MV-4-11 (cell line): ENCODE measurements around the gene RTN1.

Experiments used
- DNase-seq: peaks from one replicate; lab custom pipeline; 2025; lab: John Stamatoyannopoulos, UW

RTN1 gene

DNA sequence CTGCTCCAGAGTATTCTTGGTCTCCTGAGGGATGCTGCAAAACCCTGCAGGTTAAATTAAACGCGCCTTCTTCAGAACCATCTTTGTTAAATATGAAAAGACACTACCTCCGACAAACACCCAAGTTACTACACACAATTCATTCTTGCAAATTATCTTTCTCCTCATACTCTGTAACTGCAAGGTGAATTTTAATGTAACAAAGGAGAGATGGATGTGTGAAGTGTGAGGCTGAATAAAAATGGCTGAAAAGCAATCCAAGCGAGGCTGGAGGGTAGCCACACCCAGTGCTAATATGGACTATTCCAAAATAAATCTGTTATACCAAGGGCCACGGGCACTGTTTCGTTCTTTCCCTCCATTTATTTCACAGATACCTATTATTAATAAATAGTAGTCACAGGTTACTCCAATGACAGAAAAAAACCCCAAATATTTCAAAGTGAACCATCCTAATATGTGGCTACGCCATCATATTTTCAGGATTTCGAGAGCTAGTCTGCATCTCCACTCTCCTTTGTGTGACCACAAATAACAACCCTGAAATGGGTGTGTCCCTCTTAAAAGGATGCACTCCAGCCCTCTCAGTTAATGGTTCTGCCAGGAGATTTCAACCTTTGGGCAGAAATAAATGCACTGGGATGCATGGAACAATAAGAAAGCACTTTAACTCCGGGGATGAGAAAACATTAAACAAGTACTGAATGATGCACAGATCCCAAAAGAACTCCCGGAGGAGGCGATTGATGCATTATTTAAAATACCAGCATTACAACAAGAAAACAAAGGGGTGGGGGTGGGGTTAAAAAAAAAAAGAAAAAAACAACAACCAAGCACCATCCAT is 240.9 kb downstream of the RTN1 start:
- no peak for DNase-seq

DNA sequence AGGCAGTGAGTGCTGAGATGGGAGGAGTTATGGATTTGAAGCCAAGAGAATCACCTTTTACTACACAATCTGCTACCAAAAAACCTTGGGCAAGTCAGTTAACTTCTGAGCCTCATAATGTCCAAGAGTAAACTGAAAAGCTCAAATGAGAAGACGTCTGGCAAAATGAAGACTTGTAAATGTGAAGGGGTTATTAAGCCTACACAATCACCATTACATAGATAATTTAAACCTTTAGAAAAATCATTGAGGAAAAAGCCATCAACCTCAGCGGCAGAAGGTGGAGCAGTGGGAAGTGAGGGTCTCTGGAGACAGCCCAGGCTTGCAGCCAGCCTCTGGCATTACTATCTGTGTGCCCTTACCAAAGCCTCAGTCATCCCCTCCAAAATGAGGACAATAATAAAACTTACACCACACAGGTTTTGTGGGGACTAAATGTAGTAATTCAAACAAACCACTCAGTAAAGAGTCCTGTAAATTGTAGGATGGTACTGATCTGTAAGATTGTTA is 243.5 kb downstream of the RTN1 start:
- DNase-seq: no peak

DNA sequence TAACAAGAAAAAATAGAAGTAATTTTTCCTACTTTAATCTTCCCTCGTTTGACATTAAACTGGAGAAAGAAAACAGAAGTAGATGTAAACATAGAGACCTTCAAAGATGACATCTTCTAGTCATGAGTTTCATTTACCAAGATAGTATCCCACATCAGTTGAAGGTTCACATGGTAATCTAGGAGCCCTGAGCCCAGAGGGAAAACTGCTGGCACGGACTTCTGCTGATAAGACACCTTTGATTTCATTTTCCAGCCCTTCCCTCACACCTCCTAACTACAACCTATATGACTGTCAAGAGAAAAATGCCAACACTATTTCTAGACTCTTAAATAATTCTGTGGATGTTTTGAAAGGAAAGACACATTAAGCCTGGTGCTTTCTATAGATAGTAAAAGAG is 247.9 kb downstream of the RTN1 start:
- DNase-seq: no peak

DNA sequence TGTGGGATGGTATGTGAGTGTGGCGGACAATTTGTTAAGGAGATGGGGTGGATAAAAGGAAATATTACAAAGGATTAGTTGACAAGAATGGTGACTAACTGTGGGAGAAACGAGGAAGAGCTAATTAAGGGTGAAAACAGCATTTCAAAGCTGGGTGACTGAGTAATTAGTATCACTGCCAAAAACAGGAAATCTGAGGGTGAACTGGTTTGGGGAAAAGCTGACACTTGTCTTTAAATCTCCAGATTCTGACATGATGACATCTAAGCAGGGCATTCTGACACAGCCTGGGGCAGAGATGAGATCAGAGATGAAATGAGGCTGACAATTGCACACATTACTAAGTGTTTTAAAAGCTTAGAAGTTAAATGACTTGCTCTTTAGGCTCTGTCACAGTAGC is 251.5 kb downstream of the RTN1 start:
- peak; percentile 60 for DNase-seq

DNA sequence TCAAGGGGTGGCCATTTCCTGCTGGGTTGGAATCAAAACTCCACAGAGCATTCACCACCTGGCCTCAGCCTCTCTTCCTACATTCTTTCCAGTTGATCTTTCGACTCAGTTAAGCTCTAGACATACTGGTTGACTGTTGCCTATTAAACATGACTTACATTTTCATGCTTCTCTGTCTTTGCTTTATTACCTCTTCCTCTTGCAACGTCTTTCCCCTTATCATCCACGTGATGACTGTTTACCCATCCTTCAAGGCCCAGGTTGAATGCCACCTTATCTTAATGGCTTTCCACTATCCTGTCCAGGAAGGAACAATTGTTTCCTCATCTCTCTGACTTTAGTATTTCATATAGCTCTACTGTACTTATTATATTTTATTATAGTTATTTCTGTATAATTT is 269.5 kb downstream of the RTN1 start:
- DNase-seq: no peak

DNA sequence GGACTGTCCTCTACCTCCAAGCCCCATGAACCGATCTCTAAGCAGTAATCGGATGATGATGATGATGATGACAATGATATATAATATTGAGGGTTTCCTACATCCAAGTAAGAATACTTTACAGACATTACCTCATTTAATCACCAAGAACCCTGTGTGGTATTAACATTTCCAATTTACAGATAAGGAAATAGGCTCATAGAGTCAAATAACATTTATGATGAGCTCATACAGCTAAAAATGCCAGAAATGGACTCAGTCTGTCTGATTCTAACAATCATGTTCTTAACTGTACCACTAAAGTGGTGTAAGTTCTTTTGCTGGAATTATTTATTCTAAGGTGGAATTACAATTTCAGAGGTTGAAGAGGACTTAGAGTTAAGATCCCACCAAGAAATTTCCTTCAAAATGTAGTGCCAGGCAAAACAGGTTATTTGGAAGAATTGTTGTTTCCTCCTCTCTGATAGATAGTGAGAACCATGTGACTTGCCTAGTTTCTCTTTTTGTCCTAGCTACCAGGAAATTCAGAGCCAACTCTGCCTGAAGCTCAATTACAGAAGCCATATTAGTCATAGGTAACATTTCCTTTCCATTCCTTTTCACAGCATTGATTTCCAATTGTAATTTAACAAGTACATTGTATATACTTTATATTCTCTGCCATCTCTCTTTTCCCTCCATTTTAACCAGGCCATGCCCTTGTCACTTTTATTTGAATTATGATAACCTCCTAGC is 270.2 kb downstream of the RTN1 start:
- no peak for DNase-seq

DNA sequence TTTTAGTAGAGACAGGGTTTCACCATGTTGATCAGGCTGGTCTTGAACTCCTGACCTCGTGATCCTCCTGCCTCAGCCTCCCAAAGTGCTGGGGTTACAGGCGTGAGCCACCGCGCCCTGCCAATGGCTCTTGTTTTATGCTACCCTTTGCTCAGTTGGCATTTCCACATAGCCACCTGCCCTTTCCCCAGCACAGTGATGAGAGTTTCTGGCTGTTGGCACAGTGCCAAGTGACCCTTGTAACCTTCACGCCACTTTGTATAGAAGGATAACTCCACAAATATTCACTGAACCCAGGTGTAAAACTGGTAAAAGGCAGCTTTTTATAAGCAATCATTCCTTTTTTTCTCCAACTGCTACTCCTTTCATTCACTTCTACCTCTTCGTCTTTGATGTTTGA is 275.5 kb downstream of the RTN1 start:
- DNase-seq: no peak

DNA sequence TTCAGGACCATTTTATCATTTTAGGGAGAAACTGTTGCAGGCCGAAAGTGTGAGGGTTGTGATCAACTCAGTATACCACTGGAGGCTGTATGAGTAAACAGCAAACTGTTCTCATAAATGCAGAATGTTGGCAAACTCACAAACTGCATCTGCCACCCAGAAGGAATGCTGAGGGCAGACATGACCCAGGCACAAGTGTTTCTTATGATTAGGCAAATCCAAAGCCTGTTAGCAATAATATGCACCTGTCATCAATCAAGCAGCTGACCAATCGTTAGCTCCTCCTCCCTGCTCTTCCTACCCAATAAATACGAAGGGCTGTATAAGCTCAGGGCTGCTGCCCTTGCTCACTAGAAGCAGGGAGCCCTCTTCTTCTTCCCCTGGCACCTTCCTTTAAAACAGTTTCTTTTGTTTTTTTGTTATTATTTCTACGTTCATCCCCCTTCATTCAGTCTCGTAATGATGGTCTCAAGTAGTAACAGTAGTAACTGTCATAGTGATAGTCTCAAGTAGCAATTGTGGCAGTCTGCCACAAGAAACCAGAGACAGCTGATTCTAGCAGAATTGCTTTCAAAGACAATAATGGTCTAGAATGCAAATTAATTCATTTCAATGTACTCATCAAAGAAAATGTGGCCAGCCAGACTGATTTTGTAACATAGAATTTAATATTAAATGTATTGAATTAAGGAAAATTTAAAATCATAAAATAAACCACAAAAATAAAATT is 278.8 kb downstream of the RTN1 start:
- no peak for DNase-seq

DNA sequence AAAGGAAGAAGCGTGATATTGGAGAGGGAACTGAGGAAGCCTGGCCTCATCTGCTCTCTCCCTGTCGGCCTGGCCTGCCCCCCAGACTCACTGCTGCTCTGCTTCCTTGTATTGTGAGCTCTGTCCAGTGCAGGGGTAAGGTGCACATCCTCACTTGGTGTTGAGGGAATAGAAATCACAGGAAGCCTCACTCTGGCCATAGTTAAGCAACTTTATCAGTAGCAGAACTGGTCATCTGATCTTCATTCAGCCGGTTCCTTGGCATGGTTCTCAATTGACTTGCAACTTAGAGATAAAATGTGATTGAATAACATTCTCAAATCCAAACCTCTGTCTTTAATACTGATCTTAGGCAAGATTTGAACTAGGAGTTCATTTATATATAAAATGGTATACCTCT is 282.5 kb downstream of the RTN1 start:
- no peak for DNase-seq

DNA sequence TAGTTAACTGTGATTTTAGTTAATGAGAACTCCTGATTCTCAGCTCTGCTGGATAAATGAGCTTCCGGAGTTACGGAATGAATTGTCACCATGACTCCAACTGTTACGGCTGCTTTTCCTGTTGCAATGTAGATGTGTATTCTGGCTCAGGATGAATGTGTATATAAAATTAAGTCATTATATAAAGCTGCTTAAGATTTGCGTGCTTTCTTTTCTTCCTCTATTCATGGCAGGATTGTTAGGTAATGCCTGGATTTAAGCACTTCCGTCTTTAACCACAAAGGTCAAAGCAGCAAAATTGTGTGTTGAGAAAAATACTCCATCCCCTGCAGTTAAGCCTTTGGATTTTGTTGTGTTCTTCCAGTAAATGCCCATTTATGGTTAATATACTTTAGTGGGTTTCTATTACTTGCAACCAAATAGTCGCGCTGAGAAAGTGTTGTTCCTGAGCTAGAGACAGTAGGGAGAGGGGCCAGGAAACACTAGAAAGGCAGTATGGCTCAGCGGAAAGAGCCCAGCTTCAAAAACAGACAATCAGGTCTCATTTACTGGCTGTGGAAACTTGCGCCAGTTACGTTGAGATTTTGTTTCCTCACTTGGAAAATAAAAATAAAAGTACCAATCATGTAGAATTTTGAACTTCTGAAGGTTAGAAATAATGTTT is 284.6 kb downstream of the RTN1 start:
- peak; percentile 82 for DNase-seq

DNA sequence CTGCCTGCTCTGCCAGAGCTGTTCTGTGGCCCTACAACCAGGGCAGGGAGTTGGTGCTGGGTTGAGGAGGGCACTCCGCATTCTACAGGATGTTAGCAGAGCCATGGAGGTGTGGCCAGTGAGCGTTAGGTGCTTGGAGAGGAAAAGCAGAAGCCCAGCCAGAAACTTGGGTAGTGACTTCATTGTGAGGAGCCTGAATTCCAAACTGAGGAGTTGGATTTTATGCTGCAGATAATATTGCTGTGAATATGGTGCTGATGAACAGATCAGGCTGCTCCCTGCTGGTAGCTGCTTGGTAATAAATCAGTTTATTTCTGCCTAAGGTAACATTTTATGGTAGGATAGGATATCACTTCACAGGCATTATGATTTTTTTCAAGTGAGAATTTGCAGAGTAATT is 286.8 kb downstream of the RTN1 start:
- DNase-seq: peak; percentile 18

DNA sequence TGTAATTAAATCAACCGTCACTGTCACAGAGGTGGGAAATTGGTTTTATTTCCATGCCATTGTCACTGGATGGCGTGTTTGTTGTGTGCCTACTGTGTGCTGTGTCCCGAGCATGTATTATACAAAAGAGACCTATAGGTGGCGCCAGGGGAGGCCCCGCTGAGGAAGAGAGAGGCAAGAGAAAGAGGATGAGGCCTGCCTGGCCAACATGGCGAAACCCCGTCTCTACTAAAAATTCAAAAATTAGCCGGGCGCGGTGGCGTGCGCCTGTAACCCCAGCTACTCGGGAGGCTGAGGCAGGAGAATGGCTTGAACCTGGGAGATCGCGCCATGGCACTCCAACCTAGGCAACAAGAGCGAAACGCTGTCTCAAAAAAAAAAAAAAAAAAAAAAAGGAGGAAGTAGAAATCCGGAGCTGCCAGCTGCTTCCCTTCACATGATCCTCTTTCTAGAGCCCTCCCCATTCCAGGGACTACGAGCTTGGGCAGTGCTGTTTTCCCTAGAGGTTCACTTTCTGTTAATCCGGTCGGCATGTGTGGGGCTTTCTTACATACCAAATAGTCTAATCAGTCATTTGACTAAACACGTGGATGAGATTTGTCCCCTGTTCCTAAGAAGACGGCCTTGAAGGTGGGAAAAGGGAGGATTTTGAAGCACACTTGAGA is 287.6 kb downstream of the RTN1 start:
- peak; percentile 71 for DNase-seq

DNA sequence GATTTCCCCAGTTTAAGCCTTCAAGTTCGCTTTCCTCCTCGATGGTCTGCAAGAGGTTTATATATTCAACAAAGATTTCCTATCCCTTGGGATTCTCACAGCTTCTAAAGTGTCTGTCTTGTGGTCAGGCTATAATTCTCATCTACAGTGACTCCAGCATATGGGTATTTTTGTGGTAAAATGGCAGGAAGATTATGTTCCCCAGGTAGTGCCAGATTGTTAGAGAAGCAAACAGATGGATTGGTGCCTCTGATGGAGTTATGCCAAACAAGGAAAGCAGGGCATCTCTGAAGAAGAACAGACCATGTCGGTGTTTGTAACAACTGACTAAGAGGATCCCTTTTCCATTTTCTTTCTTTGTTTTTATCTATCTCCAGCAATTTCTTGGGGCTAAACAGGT is 288.4 kb downstream of the RTN1 start:
- no peak for DNase-seq

DNA sequence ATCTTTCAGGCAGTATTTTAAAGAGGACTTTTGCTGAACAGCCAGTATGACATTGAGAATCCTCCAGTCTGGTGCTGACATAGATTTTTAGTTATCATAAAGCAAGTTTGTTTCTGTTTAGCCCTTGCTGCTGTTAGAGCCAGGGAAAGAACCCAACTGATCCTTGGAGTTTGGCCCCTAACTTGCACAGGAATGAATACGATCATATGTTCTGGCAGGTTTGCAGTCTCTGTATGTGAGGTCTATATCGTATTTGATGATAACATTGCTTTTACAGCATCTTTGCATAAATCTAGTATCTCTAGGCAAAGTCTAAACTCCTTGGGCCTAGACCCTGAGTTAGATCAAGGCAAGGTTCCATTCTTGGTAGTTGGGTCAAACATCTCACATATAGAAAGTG is 289.7 kb downstream of the RTN1 start:
- DNase-seq: no peak

DNA sequence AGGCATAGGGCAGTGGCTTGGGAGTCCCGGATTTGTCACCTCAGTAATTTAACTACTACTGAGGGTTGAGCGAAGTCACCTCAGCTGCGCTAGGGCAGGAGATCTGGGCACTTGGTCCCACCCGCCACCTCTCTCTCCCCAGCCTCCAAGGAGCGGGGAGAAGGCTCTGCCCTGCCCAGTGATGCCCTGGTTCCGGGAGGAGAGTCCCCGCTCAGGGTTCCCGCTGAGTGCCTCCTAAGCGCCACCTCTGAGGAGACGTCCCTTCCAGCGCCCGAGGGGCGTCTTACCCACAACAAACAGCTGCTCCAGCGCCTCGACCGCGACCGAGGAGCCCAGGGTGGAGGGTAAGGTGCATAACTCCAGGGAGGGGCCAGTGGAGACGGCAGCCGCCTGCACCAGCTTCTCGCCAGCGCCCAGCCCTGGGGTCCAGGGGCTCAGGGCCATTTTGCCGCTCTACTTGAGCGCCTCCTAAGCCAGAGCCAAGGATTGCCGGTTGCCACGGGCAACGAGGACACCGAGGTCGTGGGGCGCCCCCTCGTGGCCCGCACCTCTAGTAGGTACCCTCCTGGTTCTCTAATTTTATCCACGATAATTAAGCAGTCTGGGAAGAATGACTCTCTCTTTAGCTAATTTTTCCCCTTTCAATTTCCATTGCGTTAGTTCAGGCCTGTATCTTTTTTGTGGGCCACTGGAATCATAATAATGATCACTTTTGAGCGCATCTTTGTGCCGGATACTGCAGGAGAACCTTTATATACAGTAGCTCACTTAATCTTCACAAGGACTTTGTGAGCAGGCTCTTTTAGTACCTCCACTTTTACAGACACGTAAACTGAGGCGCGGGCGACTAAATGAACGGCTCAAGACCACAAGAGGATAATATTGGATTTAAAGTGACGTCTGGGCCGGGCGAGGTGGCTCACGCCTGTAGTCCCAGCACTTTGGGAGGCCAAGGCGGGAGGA is 294.0 kb downstream of the RTN1 start, which contains the start of gene CCDC175:
Gene CCDC175, minus strand, starts transcription at position 481 of the 963 bp plus-strand sequence. Its CDS starts 37 bp downstream, at position 444.
- peak; percentile 66 for DNase-seq

DNA sequence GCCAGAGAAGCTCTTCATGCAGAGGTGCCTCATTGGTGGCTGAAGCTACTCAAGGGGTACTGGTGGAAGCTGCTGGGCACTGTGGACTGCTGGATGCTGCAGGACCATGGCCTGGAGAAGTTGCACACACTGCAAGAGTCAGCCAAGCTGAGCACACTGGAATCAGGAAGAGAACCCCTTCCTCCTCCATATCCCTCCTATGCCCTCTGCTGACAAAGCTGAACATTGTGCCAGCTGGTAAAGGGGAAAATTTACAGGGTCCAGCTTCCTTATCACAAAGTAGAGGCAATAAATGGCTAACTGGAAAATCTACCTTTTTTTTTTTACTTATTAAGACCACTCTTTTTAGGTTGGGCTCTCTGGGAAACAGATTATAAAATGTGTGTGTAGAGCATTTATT is 300.5 kb downstream of the RTN1 start:
- peak; percentile 31 for DNase-seq

DNA sequence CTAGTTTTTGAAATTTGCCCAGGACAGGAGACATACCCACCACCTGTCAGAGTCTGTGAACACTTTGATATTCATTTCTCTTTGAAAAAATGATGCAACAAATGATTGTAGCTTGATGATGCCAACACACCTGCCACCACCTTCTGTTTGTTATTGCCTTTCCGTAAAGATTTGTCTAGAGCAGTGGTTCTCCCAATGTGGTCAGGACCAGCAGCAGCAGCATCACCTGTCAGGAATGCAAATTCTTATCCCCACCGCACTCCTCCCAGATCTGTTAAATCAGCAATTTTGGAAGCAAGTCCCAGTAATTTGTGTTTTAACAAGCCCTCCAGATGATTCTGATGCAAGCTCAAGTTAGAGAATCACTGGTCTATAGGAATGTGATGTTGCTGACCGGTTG is 303.9 kb downstream of the RTN1 start:
- no peak for DNase-seq

DNA sequence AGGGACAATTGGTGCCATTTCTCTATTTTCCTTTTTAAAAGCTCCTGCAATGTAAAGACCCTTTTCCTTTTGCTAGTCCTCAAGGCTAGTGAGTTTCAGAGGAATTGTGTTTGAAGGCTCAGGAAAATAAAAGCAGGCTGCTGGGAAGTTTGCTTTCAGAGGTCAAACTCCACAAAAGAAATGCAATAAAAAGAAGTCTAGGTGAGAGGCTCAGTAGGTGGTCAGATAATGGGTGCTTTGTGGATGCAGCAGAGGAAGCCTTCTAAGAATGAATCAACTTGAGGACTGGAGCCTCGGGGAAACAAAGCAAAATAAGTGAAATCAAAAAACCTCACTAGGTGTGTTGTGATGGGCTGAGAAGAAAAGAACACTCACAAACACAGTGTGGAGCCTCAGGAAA is 304.3 kb downstream of the RTN1 start:
- no peak for DNase-seq

DNA sequence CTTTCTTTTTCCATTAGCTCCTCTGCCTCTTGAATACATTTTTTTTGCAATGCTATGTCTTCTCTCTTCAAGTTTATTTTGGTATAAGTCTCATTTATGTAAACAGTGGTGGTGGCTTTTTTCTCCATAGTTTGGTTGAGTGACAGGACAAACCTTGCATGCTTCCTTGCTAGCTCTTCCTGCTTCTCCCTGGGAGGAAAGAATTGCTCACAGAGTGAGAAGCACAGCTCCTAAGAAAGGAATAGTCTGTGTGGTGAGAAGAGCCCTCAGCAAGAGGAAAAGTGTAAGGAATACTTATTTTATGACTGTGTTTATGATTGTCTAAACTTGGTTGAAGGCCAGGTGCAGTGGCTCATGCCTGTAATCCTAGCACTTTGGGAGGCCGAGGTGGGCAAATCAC is 305.5 kb downstream of the RTN1 start:
- DNase-seq: no peak

DNA sequence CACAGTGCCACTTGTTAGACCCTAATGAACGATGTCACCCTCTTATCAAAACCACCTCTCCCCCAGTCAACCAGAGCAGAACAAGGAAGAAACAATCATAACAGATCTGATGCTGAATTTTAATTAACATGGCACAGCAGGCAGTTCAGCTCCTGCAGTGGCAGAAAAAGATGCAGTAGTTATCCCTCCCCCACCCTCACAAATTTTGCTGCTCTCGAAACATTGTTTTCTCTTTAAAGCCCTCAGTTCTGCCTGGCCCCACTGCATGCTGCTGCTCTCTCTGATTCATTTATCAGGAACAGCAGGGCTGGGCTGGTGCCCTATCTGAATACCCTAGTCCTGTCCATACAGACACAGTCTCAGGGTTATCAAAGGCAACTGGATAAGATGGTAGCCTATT is 306.2 kb downstream of the RTN1 start:
- no peak for DNase-seq
